ENCODE measurements around the gene SLC6A5. TPM values are rescaled to one million over a fixed set of nuclear protein-coding genes. Genes with fewer than 3 reads are reported as not detected.

Gene SLC6A5
- total RNA-seq, 1 experiment from 2014 or later, result not detected

GRCh38 chr11:20595101-20595500, 4.3 kb upstream of the SLC6A5 start:
- Histone ChIP-seq H3K23ac (ENCODE audit: insufficient read length, low read depth, low read length) (no peak overlapping the region), H3K27ac (ENCODE audit: insufficient read length, low read depth, low read length) (no peak overlapping the region), H2BK120ac (ENCODE audit: low read depth, low read length, poor library complexity, severe bottlenecking) (no peak overlapping the region), H2BK15ac (ENCODE audit: low read depth, low read length) (no peak overlapping the region), H2AFZ (ENCODE audit: low read length) (no peak overlapping the region), H2BK20ac (ENCODE audit: low read depth, low read length, poor library complexity, severe bottlenecking) (no peak overlapping the region), H3K27me3 (ENCODE audit: insufficient read depth, low read length) (peaks cover 44% of the 10 kb centered on the region), H2AK5ac (ENCODE audit: insufficient read length, low read length) (no peak overlapping the region), H2BK5ac (ENCODE audit: insufficient read length, low read length) (no peak overlapping the region), H3K9me3 (ENCODE audit: control insufficient read depth, low read depth, low read length) (no peaks in the 10 kb centered on the region), H4K91ac (ENCODE audit: insufficient read length, low read depth, low read length) (no peak overlapping the region), H4K20me1 (ENCODE audit: control insufficient read depth, insufficient read depth, insufficient read length) (no peaks in the 10 kb centered on the region), H3K9ac (ENCODE audit: extremely low read depth, insufficient read length, low read length) (no peak overlapping the region), H4K8ac (replicated peaks; ENCODE audit: insufficient read length, low read depth, low read length) (no peak overlapping the region), H4K5ac (ENCODE audit: insufficient read length, low read depth, low read length) (no peak overlapping the region), H3T11ph (ENCODE audit: low read length) (no peak overlapping the region), H3K79me2 (ENCODE audit: insufficient read depth, low read length) (no peaks in the 10 kb centered on the region), H3K14ac (ENCODE audit: insufficient read depth, low read length) (no peak overlapping the region), H3K4ac (ENCODE audit: low read depth, low read length) (no peak overlapping the region), H3K79me1 (ENCODE audit: insufficient read depth, low read depth, low read length, poor library complexity, severe bottlenecking) (no peaks in the 10 kb centered on the region), H3K4me2 (ENCODE audit: insufficient read depth, insufficient read length, low read length) (no peak overlapping the region), H3K18ac (ENCODE audit: insufficient read length, low read depth, low read length) (no peak overlapping the region), H3K56ac (ENCODE audit: insufficient read length, low read depth, low read length) (no peak overlapping the region), H3K23me2 (ENCODE audit: insufficient read length, low read depth, low read length, poor library complexity, severe bottlenecking) (no peaks in the 10 kb centered on the region), H3K4me1 (ENCODE audit: insufficient read depth, low read length) (no peaks in the 10 kb centered on the region), H2BK12ac (ENCODE audit: insufficient read length, low read depth, low read length) (no peak overlapping the region)
- no peak overlapping the region for H3K4me3 Mint-ChIP-seq
- peaks cover 70% of the 10 kb centered on the region for H3K27me3 Mint-ChIP-seq (ENCODE audit: low read depth)
- peaks cover 0 to 4% of the 10 kb centered on the region in 2 experiments; a peak in 2 of 5 replicates for H3K9me3 Mint-ChIP-seq
- TF ChIP-seq, protein P1, sequence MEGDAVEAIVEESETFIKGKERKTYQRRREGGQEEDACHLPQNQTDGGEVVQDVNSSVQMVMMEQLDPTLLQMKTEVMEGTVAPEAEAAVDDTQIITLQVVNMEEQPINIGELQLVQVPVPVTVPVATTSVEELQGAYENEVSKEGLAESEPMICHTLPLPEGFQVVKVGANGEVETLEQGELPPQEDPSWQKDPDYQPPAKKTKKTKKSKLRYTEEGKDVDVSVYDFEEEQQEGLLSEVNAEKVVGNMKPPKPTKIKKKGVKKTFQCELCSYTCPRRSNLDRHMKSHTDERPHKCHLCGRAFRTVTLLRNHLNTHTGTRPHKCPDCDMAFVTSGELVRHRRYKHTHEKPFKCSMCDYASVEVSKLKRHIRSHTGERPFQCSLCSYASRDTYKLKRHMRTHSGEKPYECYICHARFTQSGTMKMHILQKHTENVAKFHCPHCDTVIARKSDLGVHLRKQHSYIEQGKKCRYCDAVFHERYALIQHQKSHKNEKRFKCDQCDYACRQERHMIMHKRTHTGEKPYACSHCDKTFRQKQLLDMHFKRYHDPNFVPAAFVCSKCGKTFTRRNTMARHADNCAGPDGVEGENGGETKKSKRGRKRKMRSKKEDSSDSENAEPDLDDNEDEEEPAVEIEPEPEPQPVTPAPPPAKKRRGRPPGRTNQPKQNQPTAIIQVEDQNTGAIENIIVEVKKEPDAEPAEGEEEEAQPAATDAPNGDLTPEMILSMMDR (conservative IDR thresholded peaks at IDR 0.05), result no peak
- peaks cover 6 to 31% of the 10 kb centered on the region in 2 experiments; a peak in 3 of 4 replicates for H3K4me1 Mint-ChIP-seq
- no CpG with 5 or more reads among the region's 5 CpGs for WGBS (ENCODE audit: extremely low coverage, insufficient read length, low lambda C conversion rate)
- no peak for DNase-seq
- no peaks in the 10 kb centered on the region; a peak in 1 of 7 replicates for H3K36me3 Mint-ChIP-seq (ENCODE audit: insufficient read depth in 1 of 3, low read depth in 3 of 3)
- H3K27ac Mint-ChIP-seq, result no peak overlapping the region

All from H9 (cell line).